K562 (cell line): ENCODE results near the gene VPS33B. TPM values are rescaled to one million over a fixed set of nuclear protein-coding genes. Genes with fewer than 3 reads are reported as not detected.

Experiments
- ATAC-seq: fragments of 200-7000 bp; cut with Tn5 transposase; 3 replicates; pipeline ENCODE4 v1.9.1; 2020; ENCODE audit warnings: moderate library complexity
- BruUV-seq: library from RNA; stranded (reverse); fragments of 400-500 nt; replicated peaks from 2 replicates; lab custom pipeline; 2021; lab: Mats Ljungman, UMichigan
- CTCF ChIA-PET: fragments of 300-600 bp; formaldehyde crosslinking; extraction: SDS; loops from one replicate; lab custom pipeline; 2021; ENCODE audit warnings: low intra/inter-chr PET ratio; lab: Yijun Ruan, JAX
- POLR2A ChIA-PET: fragments of 300-600, 350-650 bp; sonication (Branson Sonifier 250); formaldehyde crosslinking; extraction: SDS; loops from one replicate; lab custom pipeline; 2021; ENCODE audit warnings: antibody characterized with exemption, inconsistent platforms; lab: Yijun Ruan, JAX
- DNase-seq, 4 experiments: peaks; one replicate each; pipeline versions ENCODE4 v3.0.0 to v3.0.0-alpha.2; 2011 to 2018; ENCODE audit warnings: low spot score in 3 of 4, mixed read lengths in 3 of 4; ENCODE audit errors: extremely low read depth in 1 of 4
- FAIRE-seq: peaks from 2 replicates; lab custom pipeline; 2011; peaks lifted over from hg19 to GRCh38; lab: Jason Lieb, UNC
- H2AFZ ChIP-seq: 2 replicates; pipeline ENCODE4 v1.6.0; 2011; ENCODE audit warnings: low read depth, low read length, control low read depth, inconsistent platforms
- H3K27ac ChIP-seq: fragments of 200-600 bp; 3 replicates; pipeline ENCODE4 v1.8.0; 2011; ENCODE audit warnings: low read depth, mild to moderate bottlenecking, control low read depth, inconsistent platforms, low read length, moderate library complexity, mixed read lengths; ENCODE audit errors: extremely low read depth
- H3K27me3 ChIP-seq, 2 experiments: fragments of 300-600 bp in 1 of 2; 2 replicates in 1 of 2; 3 replicates in 1 of 2; pipeline versions ENCODE4 v1.6.0 to v1.8.0; 2011; ENCODE audit warnings: inconsistent platforms in 2 of 2, low read length in 2 of 2, mild to moderate bottlenecking in 1 of 2, mixed read lengths in 1 of 2, moderate library complexity in 1 of 2; ENCODE audit not compliant: control insufficient read depth in 2 of 2, insufficient read depth in 2 of 2
- H3K36me3 ChIP-seq: fragments of 300-600 bp; 3 replicates; pipeline ENCODE4 v1.8.0; 2011; ENCODE audit warnings: mild to moderate bottlenecking, low read length, inconsistent platforms; ENCODE audit not compliant: control insufficient read depth, insufficient read depth
- H3K4me1 ChIP-seq, 2 experiments: fragments of 200-600 bp in 1 of 2; replicated peaks in 1 of 2; 2 replicates in 1 of 2; 3 replicates in 1 of 2; pipeline versions ENCODE4 v1.5.1 to v1.8.0; 2011; ENCODE audit warnings: inconsistent platforms in 2 of 2, low read length in 2 of 2, mild to moderate bottlenecking in 1 of 2, mixed read lengths in 1 of 2, moderate library complexity in 1 of 2; ENCODE audit not compliant: control insufficient read depth in 2 of 2, insufficient read depth in 2 of 2
- H3K4me2 ChIP-seq: 2 replicates; pipeline ENCODE4 v1.6.1; 2011; ENCODE audit warnings: low read length, control low read depth, inconsistent platforms, mixed read lengths; ENCODE audit not compliant: insufficient read depth
- H3K4me3 ChIP-seq: fragments of 200-600 bp; sonication (generic), shearing (Covaris generic); 2 replicates; pipeline ENCODE4 v1.5.1; 2016; ENCODE audit warnings: control low read depth, inconsistent platforms
- H3K79me2 ChIP-seq: fragments of 200-600 bp; 3 replicates; pipeline ENCODE4 v1.8.0; 2011; ENCODE audit warnings: low read length, inconsistent platforms; ENCODE audit not compliant: control insufficient read depth, insufficient read depth
- H3K9ac ChIP-seq, 2 experiments: 2 replicates each; pipeline versions ENCODE4 v1.6.0 to v1.6.1; 2011; ENCODE audit warnings: low read depth in 2 of 2, low read length in 2 of 2, control low read depth in 1 of 2, inconsistent platforms in 1 of 2, mild to moderate bottlenecking in 1 of 2, mixed read lengths in 1 of 2; ENCODE audit not compliant: insufficient read depth in 1 of 2
- H3K9me1 ChIP-seq: one replicate; pipeline ENCODE4 v1.6.0; 2011; ENCODE audit warnings: inconsistent platforms, mild to moderate bottlenecking, low read length, moderate library complexity; ENCODE audit not compliant: control insufficient read depth, insufficient read depth
- H3K9me3 ChIP-seq: replicated peaks from 2 replicates; pipeline ENCODE4 v1.5.1; 2011; ENCODE audit warnings: low read depth, low read length, inconsistent platforms; ENCODE audit not compliant: control insufficient read depth, insufficient read depth
- H4K20me1 ChIP-seq: replicated peaks from 2 replicates; pipeline ENCODE4 v1.6.1; 2011; ENCODE audit warnings: low read length, inconsistent platforms, mixed read lengths; ENCODE audit not compliant: control insufficient read depth, insufficient read depth
- IRF2 ChIP-seq: sonication (generic); formaldehyde crosslinking; IDR thresholded peaks from 2 replicates; pipeline ENCODE4 v1.8.1; 2022; ENCODE audit warnings: mild to moderate bottlenecking, missing genetic modification reagents
- MLLT1 ChIP-seq, 2 experiments: fragments of 450-650 bp; IDR thresholded peaks; 2 replicates each; pipeline ENCODE4 v1.6.1; 2016
- POLR2AphosphoS2 ChIP-seq: IDR thresholded peaks from 2 replicates; pipeline ENCODE4 v1.6.1; 2012; ENCODE audit warnings: low read length, improper control_type of control experiment
- SUPT5H ChIP-seq: fragments of 450-650 bp; IDR thresholded peaks from 2 replicates; pipeline ENCODE4 v1.6.1; 2016
- ZNF592 ChIP-seq: fragments of 450-650 bp; IDR thresholded peaks from 2 replicates; pipeline ENCODE4 v1.6.1; 2017; ENCODE audit warnings: antibody characterized with exemption, mild to moderate bottlenecking
- WGBS: fragments of 100-300 bp; shearing (Covaris generic); methylation state at CpG from one replicate; pipeline ENCODE4 v1.1.6; 2016; ENCODE audit warnings: low coverage, mixed read lengths; ENCODE audit not compliant: insufficient coverage; ENCODE audit errors: missing lambda C conversion rate; 5-methylcytosine and 5-hydroxymethylcytosine counted together
- in situ Hi-C: fragments of 300-500 bp; cut with MboI; formaldehyde crosslinking; loops from 4 replicates; pipeline ENCODE4 v1.15.0; 2018; ENCODE audit warnings: inconsistent platforms, mixed read lengths
- intact Hi-C: fragments of 100-400 bp; cut with micrococcal nuclease; formaldehyde crosslinking; loops from 2 replicates; pipeline ENCODE4 v1.14.2; 2022
- polyA plus RNA-seq, 8 experiments: library from polyadenylated mRNA; depleted of rRNA in 4 of 8; stranded (reverse) in 5 of 8; unstranded in 3 of 8; fragments of >200 nt; fragmentation: Nextera tagmentation in 2 of 8; fragmentation: Illumina TruSeq in 1 of 8; extraction: Ambion mirVana in 2 of 8; extraction: Trizol in 1 of 8; gene quantifications; 2 replicates each; pipeline versions ENCODE4 v1.2.1 to v1.2.3, GENCODE V29; 2011 to 2014; ENCODE audit warnings: inconsistent platforms in 1 of 8, missing spikeins in 1 of 8
- total RNA-seq, 7 experiments: library from RNA; depleted of rRNA in 6 of 7; stranded (reverse); fragments of >200 nt in 6 of 7; fragmentation: Illumina TruSeq in 2 of 7; extraction: Trizol in 2 of 7; gene quantifications; 2 replicates each; pipeline versions ENCODE4 v1.2.1 to v1.2.3, GENCODE V29; 2011 to 2021; ENCODE audit warnings: low replicate concordance in 1 of 7

Gene VPS33B
- total and polyA plus RNA-seq, 9 of the 15 experiments (the other 6 are each of a cell fraction or from before 2014, with no cell fraction given) = 9.4 to 25.5 (median 14.8) TPM

- POLR2A ChIA-PET = interaction anchor here (0.6 to 6.7 kb wide), 8 partner anchors 9 to 69 kb away, joined by 3 to 65 read pairs (median 3); partner anchors contain the start of genes RCCD1 and UNC45A
- 85% methylated on average over 9 of the region's 9 CpGs for WGBS
Observed at GRCh38 chr15:90966262-90966661, 56.1 kb downstream of the VPS33B start.

More at GRCh38 chr15:90966262-90966661, 56.1 kb downstream of the VPS33B start:
- Histone ChIP-seq H3K4me1 (no peaks in the 10 kb centered on the region; a peak in 1 of 5 replicates), H3K36me3 (peaks cover 97% of the 10 kb centered on the region), H3K4me3 (no peak overlapping the region), H3K27ac (no peak overlapping the region), H3K79me2 (peaks cover 13% of the 10 kb centered on the region; the same call in 2 of the 3 replicates), H2AFZ (no peak overlapping the region), H3K9me3 (no peaks in the 10 kb centered on the region; the same call in 1 of the 2 replicates), H3K9me1 (peaks cover 2% of the 10 kb centered on the region), H3K27me3 (no peaks in the 10 kb centered on the region), H3K9ac (no peak overlapping the region), H3K4me2 (no peak overlapping the region), H4K20me1 (peaks cover 7% of the 10 kb centered on the region; the same call in 1 of the 2 replicates)
- FAIRE-seq (no peak), ATAC-seq (no peak; the same call in 2 of the 3 replicates), DNase-seq (no peak)
- in situ Hi-C loops = no loop called here
- TSS peak; percentile 37 for BruUV-seq
- intact Hi-C loops = no loop called here
- CTCF ChIA-PET = no interaction called here
- TF ChIP-seq SUPT5H (peak; percentile 45; the same call in 1 of the 2 replicates), POLR2AphosphoS2 (0 out of 2 replicates have a peak, but pooled peaks have one; percentile 21), ZNF592 (no peak), MLLT1 (IDR thresholded peaks at IDR 0.05) (no peak), IRF2 (CRISPR knock-in tag) (0 out of 2 replicates have a peak, but pooled peaks have one; percentile 42)
